ENCODE data around the gene CDK14.

DNA sequence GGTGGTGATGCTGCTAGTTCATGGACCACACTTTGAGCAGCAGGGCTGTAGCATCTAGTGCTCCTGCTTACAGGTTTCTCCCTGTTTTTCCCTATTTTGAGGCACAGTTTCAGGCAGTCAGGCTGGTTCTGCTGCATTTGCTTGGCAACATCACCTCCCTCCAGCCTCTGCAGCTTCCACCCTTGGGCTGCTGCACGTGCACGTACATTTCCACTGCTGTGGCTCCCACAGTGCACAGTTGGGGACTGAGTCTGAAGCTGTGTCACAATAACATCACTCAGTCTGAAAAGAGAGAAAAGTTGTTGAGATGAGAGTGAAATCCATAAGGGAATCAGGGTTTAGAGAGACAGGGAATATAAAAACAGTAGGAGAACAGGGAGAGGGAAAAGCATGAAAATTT lies 437.5 kb downstream of the CDK14 start:
- TF ChIP-seq, protein P1, sequence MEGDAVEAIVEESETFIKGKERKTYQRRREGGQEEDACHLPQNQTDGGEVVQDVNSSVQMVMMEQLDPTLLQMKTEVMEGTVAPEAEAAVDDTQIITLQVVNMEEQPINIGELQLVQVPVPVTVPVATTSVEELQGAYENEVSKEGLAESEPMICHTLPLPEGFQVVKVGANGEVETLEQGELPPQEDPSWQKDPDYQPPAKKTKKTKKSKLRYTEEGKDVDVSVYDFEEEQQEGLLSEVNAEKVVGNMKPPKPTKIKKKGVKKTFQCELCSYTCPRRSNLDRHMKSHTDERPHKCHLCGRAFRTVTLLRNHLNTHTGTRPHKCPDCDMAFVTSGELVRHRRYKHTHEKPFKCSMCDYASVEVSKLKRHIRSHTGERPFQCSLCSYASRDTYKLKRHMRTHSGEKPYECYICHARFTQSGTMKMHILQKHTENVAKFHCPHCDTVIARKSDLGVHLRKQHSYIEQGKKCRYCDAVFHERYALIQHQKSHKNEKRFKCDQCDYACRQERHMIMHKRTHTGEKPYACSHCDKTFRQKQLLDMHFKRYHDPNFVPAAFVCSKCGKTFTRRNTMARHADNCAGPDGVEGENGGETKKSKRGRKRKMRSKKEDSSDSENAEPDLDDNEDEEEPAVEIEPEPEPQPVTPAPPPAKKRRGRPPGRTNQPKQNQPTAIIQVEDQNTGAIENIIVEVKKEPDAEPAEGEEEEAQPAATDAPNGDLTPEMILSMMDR (IDR thresholded peaks at IDR 0.05; ENCODE audit: low read length), result no peak
- TF ChIP-seq EZH2 (optimal IDR thresholded peaks at IDR 0.05; ENCODE audit: low read depth, low read length), result no peak
